ENCODE results near the gene LIX1L.

Gene LIX1L

GRCh38 chr1:145886390-145886789 is 71.4 kb downstream of the LIX1L start:
- no peak for DNase-seq (ENCODE audit: low read depth)
- no peak for TF ChIP-seq CTCF (IDR thresholded peaks at IDR 0.05; ENCODE audit: insufficient read depth, low read depth, low read length, missing control alignments)
- peak overlapping the region; percentile 70; the same call in 1 of the 2 replicates for H3K4me3 ChIP-seq (ENCODE audit: low read depth, low read length)

- peak within 1 kb of the TSS; percentile 70 for H3K4me3 ChIP-seq (ENCODE audit: low read depth, low read length)
- no peak for TF ChIP-seq CTCF (IDR thresholded peaks at IDR 0.05; ENCODE audit: insufficient read depth, low read depth, low read length, missing control alignments)
- peak; percentile 72 for DNase-seq (ENCODE audit: low read depth)
These were observed 72.0 kb downstream of the LIX1L start, which contains the start of gene ANKRD35 for GRCh38 chr1:145885738-145886287. ANKRD35 (minus strand) TSS chr1:145885866; CDS start chr1:145885758, 108 bp downstream.

GRCh38 chr1:145884675-145885074 is 73.1 kb downstream of the LIX1L start:
- TF ChIP-seq CTCF (IDR thresholded peaks at IDR 0.05; ENCODE audit: insufficient read depth, low read depth, low read length, missing control alignments) = no peak
- no peak overlapping the region for H3K4me3 ChIP-seq (ENCODE audit: low read depth, low read length)
- DNase-seq (ENCODE audit: low read depth) = no peak
